OCI-LY1 (cell line): ENCODE results near the gene ZNRF3.
"Not testable (repeated sequence)": the region's sequence is repeated elsewhere in the genome, so short reads cannot be mapped to it uniquely, and the experiment has no call there.

Source experiments
- H2AFZ ChIP-seq: fragments of 200-600 bp; sonication (generic), shearing (Covaris generic); 2 replicates; pipeline ENCODE4 v1.6.0; 2014; ENCODE audit warnings: antibody characterized with exemption, mild to moderate bottlenecking, low read length
- H3F3A ChIP-seq: fragments of 200-600 bp; sonication (generic), shearing (Covaris generic); 2 replicates; pipeline ENCODE4 v1.6.0; 2014; ENCODE audit warnings: mild to moderate bottlenecking, antibody characterized with exemption, low read length, moderate library complexity; ENCODE audit not compliant: insufficient read depth
- H3K27ac ChIP-seq: fragments of 200-600 bp; sonication (generic); 2 replicates; pipeline ENCODE4 v1.5.1; 2014; ENCODE audit warnings: low read length, mixed run types, mild to moderate bottlenecking, low read depth; ENCODE audit not compliant: poor library complexity, severe bottlenecking
- H3K27me3 ChIP-seq: fragments of 200-600 bp; sonication (generic); 2 replicates; pipeline ENCODE4 v1.6.0; 2014; ENCODE audit warnings: antibody characterized with exemption, mild to moderate bottlenecking, low read length, moderate library complexity; ENCODE audit not compliant: insufficient read depth
- H3K36me3 ChIP-seq: fragments of 200-600 bp; sonication (generic); 2 replicates; pipeline ENCODE4 v1.6.1; 2014; ENCODE audit warnings: mild to moderate bottlenecking, antibody characterized with exemption, low read length, moderate library complexity, mixed read lengths; ENCODE audit not compliant: insufficient read depth
- H3K4me1 ChIP-seq: fragments of 200-600 bp; sonication (generic); 2 replicates; pipeline ENCODE4 v1.5.1; 2014; ENCODE audit warnings: mild to moderate bottlenecking, low read length, moderate library complexity; ENCODE audit not compliant: insufficient read depth, severe bottlenecking
- H3K4me2 ChIP-seq: fragments of 200-600 bp; sonication (generic), shearing (Covaris generic); 2 replicates; pipeline ENCODE4 v1.6.1; 2014; ENCODE audit warnings: low read length
- H3K4me3 ChIP-seq: fragments of 200-600 bp; sonication (generic); 2 replicates; pipeline ENCODE4 v1.5.1; 2014; ENCODE audit warnings: low read length, low read depth, mild to moderate bottlenecking, mixed read lengths; ENCODE audit not compliant: poor library complexity, severe bottlenecking
- H3K79me2 ChIP-seq: fragments of 200-600 bp; shearing (Covaris generic); 2 replicates; pipeline ENCODE4 v1.6.1; 2016; ENCODE audit warnings: mixed run types, low read length, mixed read lengths; ENCODE audit not compliant: insufficient read depth
- H3K9ac ChIP-seq: fragments of 200-600 bp; sonication (generic), shearing (Covaris generic); 2 replicates; pipeline ENCODE4 v1.6.1; 2014; ENCODE audit warnings: mild to moderate bottlenecking, low read length, mixed read lengths
- H3K9me2 ChIP-seq: fragments of 200-600 bp; sonication (generic), shearing (Covaris generic); 2 replicates; pipeline ENCODE4 v1.6.1; 2014; ENCODE audit warnings: low read depth, mild to moderate bottlenecking, low read length, mixed read lengths
- H3K9me3 ChIP-seq: fragments of 200-600 bp; shearing (Covaris generic); 2 replicates; pipeline ENCODE4 v1.6.1; 2014; ENCODE audit warnings: low read length, mixed read lengths
- H4K20me1 ChIP-seq: fragments of 200-600 bp; sonication (generic), shearing (Covaris generic); 2 replicates; pipeline ENCODE4 v1.6.0; 2016; ENCODE audit warnings: mild to moderate bottlenecking, low read length; ENCODE audit not compliant: insufficient read depth
- CTCF ChIP-seq: fragments of 200-600 bp; sonication (generic), shearing (Covaris generic); IDR thresholded peaks from 2 replicates; pipeline ENCODE4 v1.5.1; 2017; ENCODE audit warnings: mild to moderate bottlenecking, antibody characterized with exemption, low read length, moderate library complexity, mixed read lengths
- EZH2 ChIP-seq: fragments of 200-600 bp; sonication (generic), shearing (Covaris generic); IDR thresholded peaks from 2 replicates; pipeline ENCODE4 v1.8.0; 2017; ENCODE audit warnings: borderline replicate concordance, mixed run types, mild to moderate bottlenecking, antibody characterized with exemption, low read length, moderate library complexity, mixed read lengths

Gene ZNRF3

GRCh38 chr22:28883917-28884746, 760 bp downstream of the ZNRF3 start:
- Histone ChIP-seq H2AFZ (no peak overlapping the region), H3K27ac (no peak overlapping the region), H3F3A (no peaks in the 10 kb centered on the region), H3K4me2 (peak overlapping the region; percentile 70), H3K36me3 (no peaks in the 10 kb centered on the region), H3K4me1 (peaks cover 6% of the 10 kb centered on the region), H3K9ac (no peak overlapping the region; the same call in 1 of the 2 replicates), H3K4me3 (peak overlapping the region; percentile 52), H3K27me3 (peaks cover 14% of the 10 kb centered on the region; the same call in 1 of the 2 replicates), H3K9me3 (no peaks in the 10 kb centered on the region), H3K79me2 (no peaks in the 10 kb centered on the region), H4K20me1 (no peaks in the 10 kb centered on the region), H3K9me2 (no peaks in the 10 kb centered on the region)
- TF ChIP-seq CTCF (no peak), EZH2 (no peak)

- Histone ChIP-seq H3K27me3 (peaks cover 14% of the 10 kb centered on the region; the same call in 1 of the 2 replicates), H3K79me2 (no peaks in the 10 kb centered on the region), H4K20me1 (no peaks in the 10 kb centered on the region), H3K4me3 (peak overlapping the region; percentile 52), H3K27ac (no peak overlapping the region), H3K9me2 (no peaks in the 10 kb centered on the region), H3K9me3 (no peaks in the 10 kb centered on the region), H2AFZ (no peak overlapping the region), H3F3A (no peaks in the 10 kb centered on the region), H3K36me3 (no peaks in the 10 kb centered on the region), H3K4me1 (peaks cover 6% of the 10 kb centered on the region), H3K9ac (no peak overlapping the region), H3K4me2 (peak overlapping the region; percentile 70; the same call in 1 of the 2 replicates)
- TF ChIP-seq CTCF = no peak
- TF ChIP-seq EZH2 = no peak
These were observed 1.5 kb downstream of the ZNRF3 start for GRCh38 chr22:28884747-28885350.

- Histone ChIP-seq H3K9ac (no peak overlapping the region), H2AFZ (no peak overlapping the region), H3K36me3 (no peaks in the 10 kb centered on the region), H3K27me3 (peaks cover 14% of the 10 kb centered on the region; the same call in 1 of the 2 replicates), H3K4me1 (peaks cover 6% of the 10 kb centered on the region), H3K4me2 (no peak overlapping the region), H4K20me1 (no peaks in the 10 kb centered on the region), H3K4me3 (no peak overlapping the region), H3K79me2 (no peaks in the 10 kb centered on the region), H3K27ac (no peak overlapping the region), H3K9me2 (no peaks in the 10 kb centered on the region), H3F3A (no peaks in the 10 kb centered on the region), H3K9me3 (no peaks in the 10 kb centered on the region)
- TF ChIP-seq EZH2 (no peak), CTCF (no peak)
These were observed 2.6 kb downstream of the ZNRF3 start for GRCh38 chr22:28885939-28886338.

GRCh38 chr22:28886679-28887078, 3.3 kb downstream of the ZNRF3 start:
- not testable (repeated sequence) for H4K20me1 ChIP-seq, H3K79me2 ChIP-seq, H3K4me2 ChIP-seq, H3F3A ChIP-seq, H3K9ac ChIP-seq, H3K9me3 ChIP-seq, H3K36me3 ChIP-seq, H3K27ac ChIP-seq, H2AFZ ChIP-seq, H3K4me3 ChIP-seq, H3K4me1 ChIP-seq, H3K9me2 ChIP-seq
- H3K27me3 ChIP-seq = peaks cover 14% of the 10 kb centered on the region; the same call in 1 of the 2 replicates
